Breast epithelium (tissue), 3 donors: ENCODE data around the gene GALNT16.

Source experiments
- CTCF ChIP-seq, 3 donors: fragments of 450-650 bp; IDR thresholded peaks; one replicate each; pipeline ENCODE4 v1.5.1; 2016 to 2017; ENCODE audit warnings: antibody characterized with exemption in 3 of 3, mild to moderate bottlenecking in 3 of 3, moderate library complexity in 3 of 3
- POLR2AphosphoS5 ChIP-seq, 3 donors: sonication (generic); formaldehyde crosslinking; IDR thresholded peaks; one replicate each; pipeline ENCODE4 v1.6.1; 2017; ENCODE audit warnings: antibody characterized with exemption in 3 of 3

GRCh38 chr14:69366761-69367160 lies 106.8 kb downstream of the GALNT16 start:
- TF ChIP-seq CTCF (IDR thresholded peaks at IDR 0.05), result no peak
- TF ChIP-seq POLR2AphosphoS5 (IDR thresholded peaks at IDR 0.05), result no peak
